GM21619 (cell line): ENCODE measurements around the gene POLR2H.
"Not testable (repeated sequence)": the region's sequence is repeated elsewhere in the genome, so short reads cannot be mapped to it uniquely, and the experiment has no call there.

Experiments used
- ATAC-seq: cut with Tn5 transposase; IDR thresholded peaks from one replicate; pipeline ENCODE4 v1.9.1; 2021; ENCODE audit not compliant: unreplicated experiment

Gene POLR2H

DNA sequence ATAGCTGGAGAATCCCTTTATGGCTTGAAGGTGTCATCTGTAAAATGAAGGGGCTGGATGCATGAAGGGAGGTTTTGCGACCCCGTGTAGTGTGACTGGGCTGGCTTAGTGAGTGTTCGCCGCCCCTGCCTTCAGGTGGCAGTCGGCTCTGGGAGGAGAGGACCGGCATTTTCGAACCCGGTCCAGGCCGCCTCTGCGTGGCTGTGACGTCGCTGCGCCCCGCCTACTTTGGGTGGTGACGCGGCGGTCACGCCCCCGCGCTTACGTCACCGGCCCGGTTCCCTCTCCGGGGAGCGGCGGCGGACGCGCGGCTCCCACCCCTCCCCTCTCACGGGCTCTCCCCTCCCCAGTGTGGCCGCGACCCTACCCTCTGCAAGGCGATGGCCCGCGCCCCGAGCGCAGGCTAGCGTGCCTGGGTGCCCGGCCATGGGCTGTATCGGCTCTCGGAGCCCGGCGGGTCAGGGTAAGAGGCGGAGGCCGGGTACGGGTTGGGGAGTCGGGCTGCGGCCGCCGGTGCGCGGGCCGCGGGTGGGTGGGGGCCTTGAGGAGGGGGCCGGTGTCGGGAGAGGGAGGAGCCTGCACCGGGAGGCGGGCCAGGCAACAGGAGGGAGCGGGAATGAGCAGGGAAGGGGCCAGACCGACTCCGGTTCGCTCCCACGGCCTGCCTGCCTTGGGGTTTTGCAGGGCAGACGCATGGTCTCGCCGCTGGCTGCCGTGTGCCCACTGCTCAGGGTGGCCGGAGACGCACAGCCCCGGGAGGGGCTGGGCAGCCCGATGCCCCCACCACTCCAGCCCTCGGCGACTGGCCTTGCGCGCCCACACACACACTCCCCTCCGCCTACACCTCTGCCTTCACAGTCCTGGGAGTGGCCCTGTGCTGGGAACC is 25.6 kb upstream of the POLR2H start:
- peak; percentile 78 for ATAC-seq

DNA sequence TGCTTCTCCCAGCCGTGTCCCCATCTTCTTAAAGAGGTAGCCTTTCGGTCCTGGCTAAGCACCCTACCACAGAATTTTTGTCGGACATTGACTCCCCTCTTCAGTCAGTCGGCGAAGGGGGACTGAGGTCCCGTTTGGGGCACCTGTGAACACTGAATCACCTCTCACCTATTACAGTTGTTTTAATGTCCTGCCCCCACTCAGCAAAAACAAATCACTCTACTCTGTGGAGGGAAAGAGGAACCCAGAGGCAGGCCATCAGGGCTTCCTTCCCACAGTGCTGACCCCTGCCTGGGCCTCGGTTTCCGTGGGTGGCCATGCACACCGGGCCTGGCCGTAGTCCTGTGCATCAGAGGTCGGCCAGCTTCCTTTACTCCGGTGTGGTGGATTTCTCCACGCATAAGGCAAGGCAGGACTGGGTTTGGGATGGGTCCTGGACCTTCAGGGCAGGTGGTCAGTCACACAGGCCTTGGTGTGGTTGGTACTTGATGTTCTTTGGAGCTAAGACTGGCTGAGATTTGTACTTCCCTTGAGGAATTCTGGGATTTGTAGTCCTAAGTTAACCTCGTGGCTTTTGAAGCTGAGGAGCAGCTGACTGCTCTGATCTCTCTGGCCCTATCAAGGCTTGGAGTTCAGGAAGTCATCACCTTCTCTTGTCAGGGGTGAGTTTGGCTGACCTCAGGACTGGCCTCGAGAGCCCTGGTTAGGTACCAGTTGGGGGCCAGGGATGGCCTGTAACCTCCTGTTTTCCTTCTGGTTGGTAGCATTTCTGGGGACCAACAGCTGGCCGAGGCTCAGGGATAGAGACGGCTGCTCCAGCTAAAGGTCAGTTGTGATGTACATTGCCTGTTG is 24.7 kb upstream of the POLR2H start:
- no peak for ATAC-seq

DNA sequence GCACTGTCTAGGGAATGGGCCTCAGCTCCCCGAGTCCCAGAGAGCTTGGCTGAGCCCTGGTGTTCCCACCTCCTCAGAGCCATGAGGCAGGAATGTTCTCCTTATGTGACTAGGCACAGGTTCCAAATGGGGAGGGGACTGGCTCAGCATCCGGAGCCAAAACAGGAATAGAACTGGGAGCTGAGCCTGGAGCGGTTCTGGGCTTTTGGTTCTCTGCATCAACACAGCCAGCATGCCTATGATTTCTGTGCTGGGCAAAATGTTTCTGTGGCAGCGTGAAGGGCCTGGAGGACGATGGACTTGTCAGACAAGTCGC is 24.2 kb upstream of the POLR2H start, which contains the start of gene FAM131A:
Gene FAM131A (plus strand): TSS at position 202 of the 316 bp plus-strand sequence. CDS start 31 bp downstream, at position 233.
- ATAC-seq: no peak

DNA sequence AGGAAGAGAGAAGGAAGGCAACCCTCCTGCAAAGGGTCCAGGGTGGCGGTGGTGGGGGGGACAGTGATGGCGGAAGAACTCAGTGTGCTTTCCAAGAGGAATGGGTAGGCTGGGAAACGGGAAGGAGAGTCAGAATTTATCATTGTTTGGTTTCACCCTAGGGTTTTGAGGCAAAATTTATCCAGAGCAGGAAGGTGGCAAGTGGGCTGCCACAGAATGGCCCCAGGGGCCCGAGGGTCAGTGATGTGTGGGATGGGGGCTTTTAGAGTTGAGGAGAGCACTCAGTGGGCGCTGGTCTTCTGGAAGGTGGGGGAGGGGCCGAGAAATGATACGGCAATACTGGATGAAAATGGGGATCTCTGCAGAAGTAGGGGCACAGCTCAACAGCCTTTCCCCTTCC is 23.5 kb upstream of the POLR2H start:
- no peak for ATAC-seq

DNA sequence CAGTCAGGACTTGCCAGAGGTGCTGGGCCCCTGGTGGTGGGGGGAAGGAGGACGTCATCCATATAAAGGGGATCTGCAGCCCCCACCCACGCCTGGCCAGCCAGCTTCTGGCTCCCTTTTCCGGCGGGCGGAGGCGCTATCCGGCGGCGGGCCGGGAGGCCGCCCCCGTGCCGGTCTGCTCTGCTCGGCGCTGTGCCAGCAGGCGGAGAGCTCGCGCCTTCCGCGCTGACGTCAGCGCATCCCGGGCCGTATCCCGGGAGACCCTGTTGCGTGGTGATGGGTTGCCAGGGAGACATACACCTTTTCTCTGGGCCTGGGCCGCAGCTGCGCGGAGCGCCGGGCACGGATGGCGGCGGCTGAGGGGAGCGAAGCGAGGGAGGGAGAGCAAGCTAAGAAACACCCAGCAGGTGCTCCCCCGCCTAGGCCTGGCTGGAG is 23.0 kb upstream of the POLR2H start:
- no peak for ATAC-seq

DNA sequence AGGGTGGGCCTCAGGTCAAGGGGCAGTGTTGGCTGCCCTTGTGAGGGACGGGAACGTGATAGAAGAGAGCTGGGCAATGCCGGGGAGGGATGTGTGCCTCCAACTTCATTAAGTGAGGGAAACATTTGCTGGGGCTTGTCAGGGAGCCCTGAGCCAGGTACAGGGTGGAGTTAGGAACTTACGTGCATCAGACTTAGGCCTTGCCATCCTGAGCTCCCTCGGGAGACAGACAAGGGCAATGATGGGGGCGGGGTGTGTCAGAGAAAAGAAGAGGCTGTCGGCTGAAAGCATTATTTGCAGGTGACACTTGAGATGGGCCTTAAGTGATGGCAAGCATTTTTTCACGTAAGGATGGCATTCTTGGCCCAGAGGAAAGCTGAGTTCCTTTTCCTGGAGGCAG is 22.5 kb upstream of the POLR2H start:
- no peak for ATAC-seq

DNA sequence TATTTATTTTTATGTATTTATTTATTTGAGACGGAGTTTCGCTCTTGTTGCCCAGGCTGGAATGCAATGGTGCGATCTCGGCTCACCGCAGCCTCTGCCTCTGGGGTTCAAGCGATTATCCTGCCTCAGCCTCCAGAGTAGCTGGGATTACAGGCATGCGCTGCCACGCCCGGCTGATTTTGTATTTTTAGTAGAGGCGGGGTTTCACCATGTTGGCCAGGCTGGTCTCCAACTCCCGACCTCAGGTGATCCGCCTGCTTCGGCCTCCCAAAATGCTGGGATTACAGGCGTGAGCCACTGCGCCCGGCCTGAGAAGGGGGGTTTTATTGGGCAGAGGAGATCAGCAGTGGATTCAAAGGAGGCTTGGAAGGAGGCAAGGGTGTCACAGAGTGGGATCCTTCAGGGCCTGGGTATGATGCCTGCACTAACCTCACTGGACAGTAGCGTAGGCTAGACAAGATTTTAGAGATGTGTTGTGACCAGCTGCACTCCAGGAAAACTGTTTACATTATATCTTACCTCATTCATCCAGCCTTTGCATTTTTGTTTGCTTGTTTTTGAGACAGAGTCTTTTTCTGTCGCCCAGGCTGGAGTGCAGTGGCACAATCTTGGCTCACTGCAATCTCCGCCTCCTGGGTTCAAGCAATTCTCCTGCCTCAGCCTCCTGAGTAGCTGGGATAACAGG is 21.9 kb upstream of the POLR2H start:
- not testable (repeated sequence) for ATAC-seq

DNA sequence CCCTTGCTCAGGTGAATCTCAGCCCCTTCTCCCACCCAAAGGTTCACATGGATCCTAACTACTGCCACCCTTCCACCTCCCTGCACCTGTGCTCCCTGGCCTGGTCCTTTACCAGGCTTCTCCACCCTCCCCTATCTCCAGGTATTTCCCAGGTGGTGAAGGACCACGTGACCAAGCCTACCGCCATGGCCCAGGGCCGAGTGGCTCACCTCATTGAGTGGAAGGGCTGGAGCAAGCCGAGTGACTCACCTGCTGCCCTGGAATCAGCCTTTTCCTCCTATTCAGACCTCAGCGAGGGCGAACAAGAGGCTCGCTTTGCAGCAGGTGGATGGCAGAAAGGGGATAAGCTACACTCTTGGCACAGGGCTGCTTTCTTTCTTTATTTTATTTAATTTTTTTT is 19.6 kb upstream of the POLR2H start:
- no peak for ATAC-seq

- ATAC-seq: no peak
Observed at GRCh38 chr3:184343200-184343876, 18.2 kb upstream of the POLR2H start.

DNA sequence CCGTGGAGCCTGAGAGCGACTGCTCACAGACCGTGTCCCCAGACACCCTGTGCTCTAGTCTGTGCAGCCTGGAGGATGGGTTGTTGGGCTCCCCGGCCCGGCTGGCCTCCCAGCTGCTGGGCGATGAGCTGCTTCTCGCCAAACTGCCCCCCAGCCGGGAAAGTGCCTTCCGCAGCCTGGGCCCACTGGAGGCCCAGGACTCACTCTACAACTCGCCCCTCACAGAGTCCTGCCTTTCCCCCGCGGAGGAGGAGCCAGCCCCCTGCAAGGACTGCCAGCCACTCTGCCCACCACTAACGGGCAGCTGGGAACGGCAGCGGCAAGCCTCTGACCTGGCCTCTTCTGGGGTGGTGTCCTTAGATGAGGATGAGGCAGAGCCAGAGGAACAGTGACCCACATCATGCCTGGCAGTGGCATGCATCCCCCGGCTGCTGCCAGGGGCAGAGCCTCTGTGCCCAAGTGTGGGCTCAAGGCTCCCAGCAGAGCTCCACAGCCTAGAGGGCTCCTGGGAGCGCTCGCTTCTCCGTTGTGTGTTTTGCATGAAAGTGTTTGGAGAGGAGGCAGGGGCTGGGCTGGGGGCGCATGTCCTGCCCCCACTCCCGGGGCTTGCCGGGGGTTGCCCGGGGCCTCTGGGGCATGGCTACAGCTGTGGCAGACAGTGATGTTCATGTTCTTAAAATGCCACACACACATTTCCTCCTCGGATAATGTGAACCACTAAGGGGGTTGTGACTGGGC is 16.8 kb upstream of the POLR2H start:
- ATAC-seq: no peak

DNA sequence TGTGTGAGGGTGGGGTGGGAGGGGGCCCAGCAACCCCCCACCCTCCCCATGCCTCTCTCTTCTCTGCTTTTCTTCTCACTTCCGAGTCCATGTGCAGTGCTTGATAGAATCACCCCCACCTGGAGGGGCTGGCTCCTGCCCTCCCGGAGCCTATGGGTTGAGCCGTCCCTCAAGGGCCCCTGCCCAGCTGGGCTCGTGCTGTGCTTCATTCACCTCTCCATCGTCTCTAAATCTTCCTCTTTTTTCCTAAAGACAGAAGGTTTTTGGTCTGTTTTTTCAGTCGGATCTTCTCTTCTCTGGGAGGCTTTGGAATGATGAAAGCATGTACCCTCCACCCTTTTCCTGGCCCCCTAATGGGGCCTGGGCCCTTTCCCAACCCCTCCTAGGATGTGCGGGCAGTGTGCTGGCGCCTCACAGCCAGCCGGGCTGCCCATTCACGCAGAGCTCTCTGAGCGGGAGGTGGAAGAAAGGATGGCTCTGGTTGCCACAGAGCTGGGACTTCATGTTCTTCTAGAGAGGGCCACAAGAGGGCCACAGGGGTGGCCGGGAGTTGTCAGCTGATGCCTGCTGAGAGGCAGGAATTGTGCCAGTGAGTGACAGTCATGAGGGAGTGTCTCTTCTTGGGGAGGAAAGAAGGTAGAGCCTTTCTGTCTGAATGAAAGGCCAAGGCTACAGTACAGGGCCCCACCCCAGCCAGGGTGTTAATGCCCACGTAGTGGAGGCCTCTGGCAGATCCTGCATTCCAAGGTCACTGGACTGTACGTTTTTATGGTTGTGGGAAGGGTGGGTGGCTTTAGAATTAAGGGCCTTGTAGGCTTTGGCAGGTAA is 16.0 kb upstream of the POLR2H start:
- peak; percentile 57 for ATAC-seq

DNA sequence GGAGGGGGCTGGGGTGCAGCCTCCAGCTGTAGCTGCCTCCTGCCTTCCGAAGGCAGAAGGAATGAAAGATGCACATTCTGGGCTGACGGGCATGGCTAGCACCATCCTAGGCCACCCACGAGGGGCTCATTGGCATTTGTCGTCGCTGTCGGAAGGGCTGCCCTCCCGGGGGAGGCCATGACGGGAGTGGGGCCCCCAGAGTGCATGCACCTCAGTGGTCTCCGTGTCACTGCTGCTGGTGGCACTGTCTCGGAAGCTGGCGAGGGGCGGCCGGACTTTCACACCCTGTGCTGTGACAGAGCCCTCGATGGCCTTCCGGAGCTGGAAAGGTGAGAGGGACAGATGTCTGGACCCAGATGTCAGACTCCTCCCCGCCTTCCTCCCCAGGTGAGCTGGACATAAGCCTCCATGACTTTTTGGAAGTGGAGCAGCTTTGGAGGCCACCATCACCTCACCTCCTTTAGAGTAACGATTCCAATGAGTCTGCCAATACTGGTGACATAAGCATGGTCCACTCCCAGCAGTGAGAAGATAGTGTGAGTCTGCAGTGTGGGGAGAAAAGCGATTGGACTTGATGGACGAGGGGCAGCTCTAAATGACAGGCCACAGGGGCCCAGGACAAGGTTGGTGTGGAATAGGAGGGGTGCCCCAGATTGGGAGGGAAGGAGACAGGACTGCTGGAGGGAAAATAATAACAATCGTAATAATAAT is 14.9 kb upstream of the POLR2H start:
- no peak for ATAC-seq

DNA sequence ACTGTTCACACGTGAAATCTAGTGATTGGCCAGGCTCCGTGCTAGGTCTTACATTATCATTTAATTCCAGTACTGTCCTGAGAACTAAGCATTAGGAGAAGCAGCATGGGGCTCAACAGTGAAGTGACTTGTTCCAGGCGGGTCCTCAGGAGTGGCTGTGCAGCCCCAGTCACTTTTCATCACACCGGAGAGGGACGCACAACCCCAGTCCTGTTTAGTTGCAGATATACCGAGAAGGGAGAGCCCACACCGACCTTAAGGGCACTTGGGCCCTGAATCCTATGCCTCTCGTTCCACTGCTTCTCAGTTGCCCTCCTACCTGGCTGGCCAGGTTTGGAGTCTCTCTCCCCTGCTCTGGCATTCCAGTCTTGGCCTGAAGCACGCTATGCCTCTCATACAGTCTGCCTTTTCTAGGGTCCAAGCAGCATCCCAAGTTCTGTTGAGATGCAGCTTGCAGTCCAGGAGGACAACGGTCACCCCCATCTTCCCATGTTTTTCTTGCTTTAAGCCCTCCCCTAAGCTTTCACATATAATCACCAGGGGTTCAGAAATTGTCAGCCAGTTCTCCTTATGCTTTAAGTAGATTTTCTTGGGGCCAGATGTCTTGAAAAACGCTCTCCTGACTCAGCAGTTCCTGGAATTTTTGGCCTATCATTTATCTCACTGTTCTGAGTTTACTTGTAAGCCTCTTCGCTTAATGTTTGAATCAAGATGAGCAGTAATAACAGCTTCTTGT is 14.0 kb upstream of the POLR2H start:
- ATAC-seq: no peak

DNA sequence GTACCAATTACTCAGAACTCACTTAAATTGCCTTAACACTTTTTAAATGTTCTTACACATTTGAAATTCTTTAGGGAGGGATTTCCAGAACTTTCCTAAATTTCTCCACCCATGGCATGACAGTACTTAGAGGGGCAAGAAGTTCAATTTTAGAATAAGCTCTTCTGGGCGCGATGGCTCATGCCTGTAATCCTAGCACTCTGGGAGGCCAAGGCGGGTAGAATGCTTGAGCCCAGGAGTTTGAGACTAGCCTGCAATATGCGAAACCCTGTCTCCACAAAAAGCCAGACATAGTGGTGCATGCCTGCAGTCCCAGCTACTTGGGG is 13.5 kb upstream of the POLR2H start:
- ATAC-seq: no peak

- ATAC-seq: no peak
Observed at GRCh38 chr3:184349563-184350470, 11.7 kb upstream of the POLR2H start.

DNA sequence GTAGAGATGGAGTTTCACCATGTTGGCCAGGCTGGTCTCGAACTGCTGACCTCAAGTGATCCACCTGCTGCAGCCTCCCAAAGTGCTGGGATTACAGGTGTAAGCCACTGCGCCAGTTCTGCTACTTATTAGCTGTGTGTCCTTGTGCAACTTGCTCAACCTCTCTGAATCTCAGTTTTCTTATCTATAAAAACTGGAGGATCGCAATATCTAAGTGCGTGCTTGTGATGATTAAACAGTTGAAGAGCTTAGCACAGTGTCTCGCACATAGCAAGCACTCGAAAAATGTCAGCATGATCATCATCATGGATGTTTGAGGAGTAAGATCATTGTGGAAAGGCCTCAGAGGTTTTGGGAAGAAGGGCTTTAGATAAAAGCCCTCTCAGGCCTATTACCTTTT is 10.9 kb upstream of the POLR2H start:
- ATAC-seq: no peak

- ATAC-seq: no peak
Observed at GRCh38 chr3:184351511-184352148, 9.9 kb upstream of the POLR2H start.
